GM19455 (cell line): Measurements from ENCODE around the gene IL17RE.
"Not testable (repeated sequence)": the region's sequence is repeated elsewhere in the genome, so short reads cannot be mapped to it uniquely, and the experiment has no call there.

Source experiments
- ATAC-seq: cut with Tn5 transposase; IDR thresholded peaks from one replicate; pipeline ENCODE4 v1.9.1; 2021; ENCODE audit not compliant: unreplicated experiment

Gene IL17RE, protein sequence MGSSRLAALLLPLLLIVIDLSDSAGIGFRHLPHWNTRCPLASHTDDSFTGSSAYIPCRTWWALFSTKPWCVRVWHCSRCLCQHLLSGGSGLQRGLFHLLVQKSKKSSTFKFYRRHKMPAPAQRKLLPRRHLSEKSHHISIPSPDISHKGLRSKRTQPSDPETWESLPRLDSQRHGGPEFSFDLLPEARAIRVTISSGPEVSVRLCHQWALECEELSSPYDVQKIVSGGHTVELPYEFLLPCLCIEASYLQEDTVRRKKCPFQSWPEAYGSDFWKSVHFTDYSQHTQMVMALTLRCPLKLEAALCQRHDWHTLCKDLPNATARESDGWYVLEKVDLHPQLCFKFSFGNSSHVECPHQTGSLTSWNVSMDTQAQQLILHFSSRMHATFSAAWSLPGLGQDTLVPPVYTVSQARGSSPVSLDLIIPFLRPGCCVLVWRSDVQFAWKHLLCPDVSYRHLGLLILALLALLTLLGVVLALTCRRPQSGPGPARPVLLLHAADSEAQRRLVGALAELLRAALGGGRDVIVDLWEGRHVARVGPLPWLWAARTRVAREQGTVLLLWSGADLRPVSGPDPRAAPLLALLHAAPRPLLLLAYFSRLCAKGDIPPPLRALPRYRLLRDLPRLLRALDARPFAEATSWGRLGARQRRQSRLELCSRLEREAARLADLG

DNA sequence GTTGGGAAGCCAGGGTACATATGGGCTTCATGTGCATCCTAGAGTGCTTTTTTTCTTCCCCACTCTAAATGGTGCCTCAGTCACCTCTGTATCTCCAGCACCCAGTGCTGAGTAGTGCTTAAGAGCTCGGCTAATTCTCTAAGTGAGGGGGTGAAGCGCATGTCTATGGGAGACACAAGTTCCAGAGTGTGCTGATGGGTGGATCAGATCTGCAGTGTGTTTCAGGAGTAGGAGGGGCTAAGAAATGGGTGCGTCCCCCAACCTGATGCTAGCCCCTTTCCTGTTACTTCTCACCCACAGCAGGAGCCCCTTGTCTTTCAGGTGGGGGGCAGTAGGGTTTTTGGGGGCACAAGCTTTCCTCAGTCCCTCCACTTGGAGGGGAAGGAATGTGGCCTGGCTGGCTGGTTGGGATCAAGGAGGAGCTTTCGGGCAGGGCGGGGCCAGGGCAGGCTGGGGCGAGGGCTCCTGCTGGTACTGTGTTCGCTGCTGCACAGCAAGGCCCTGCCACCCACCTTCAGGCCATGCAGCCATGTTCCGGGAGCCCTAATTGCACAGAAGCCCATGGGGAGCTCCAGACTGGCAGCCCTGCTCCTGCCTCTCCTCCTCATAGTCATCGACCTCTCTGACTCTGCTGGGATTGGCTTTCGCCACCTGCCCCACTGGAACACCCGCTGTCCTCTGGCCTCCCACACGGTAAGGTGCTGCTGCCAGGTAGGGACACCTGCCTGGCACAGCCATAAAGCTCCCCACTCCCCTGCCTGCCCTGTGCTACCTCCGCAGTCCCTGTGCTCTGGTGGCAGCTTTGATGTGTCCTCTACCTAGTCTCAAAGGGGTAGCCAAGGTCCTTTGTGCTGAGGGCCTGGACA, at the start of gene IL17RE:
Gene IL17RE, plus strand, starts transcription at position 477 of the 866 bp plus-strand sequence. Its CDS starts 85 bp downstream, at position 562.
- ATAC-seq, result no peak

DNA sequence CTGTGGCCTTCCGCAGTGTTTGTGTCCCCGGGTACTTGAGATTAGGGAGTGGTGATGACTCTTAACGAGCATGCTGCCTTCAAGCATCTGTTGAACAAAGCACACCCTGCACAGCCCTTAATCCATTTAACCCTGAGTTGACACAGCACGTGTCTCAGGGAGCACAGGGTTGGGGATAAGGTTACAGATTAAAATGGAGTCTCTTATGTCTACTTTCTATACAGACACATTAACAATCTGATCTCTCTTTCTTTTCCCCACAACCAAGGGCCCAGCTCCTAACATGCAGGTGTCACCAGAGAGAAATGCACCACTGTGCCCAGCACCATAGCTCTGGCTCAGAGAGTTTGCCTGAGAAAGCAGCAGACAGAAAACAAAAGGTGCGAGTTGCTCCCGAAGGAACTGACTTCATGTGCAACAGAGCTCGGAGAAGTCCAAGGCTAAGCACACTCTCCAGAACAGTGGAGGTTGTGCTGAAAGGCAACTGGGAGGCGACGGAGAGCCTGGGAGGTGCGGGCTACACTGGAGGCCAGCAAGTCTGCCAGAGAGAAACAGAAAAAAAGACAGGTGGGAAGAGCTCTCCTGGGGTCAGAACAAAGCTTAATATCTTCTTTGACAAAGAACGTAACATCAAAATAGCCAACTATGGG, 48.2 kb upstream of the IL17RE start:
- not testable (repeated sequence) for ATAC-seq

DNA sequence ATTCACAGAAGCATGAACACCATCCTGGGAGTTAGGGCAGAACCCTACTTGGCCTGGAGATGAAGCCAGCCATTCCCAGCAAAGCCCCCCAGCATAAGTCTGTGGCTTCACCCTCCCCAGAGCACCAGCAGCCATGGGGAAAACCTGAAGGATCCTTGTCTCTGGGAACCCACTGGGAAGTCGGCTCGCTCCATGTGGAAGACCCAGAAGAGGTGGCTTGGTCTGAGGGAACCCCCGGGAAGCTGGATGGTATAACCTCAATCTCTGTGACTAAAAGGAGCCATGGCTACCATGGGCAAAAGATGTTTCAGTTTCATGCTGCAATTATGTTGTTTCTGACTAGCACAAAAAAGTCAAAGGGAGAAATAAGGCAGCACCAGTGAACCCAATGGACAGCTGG, 47.1 kb upstream of the IL17RE start:
- no peak for ATAC-seq

DNA sequence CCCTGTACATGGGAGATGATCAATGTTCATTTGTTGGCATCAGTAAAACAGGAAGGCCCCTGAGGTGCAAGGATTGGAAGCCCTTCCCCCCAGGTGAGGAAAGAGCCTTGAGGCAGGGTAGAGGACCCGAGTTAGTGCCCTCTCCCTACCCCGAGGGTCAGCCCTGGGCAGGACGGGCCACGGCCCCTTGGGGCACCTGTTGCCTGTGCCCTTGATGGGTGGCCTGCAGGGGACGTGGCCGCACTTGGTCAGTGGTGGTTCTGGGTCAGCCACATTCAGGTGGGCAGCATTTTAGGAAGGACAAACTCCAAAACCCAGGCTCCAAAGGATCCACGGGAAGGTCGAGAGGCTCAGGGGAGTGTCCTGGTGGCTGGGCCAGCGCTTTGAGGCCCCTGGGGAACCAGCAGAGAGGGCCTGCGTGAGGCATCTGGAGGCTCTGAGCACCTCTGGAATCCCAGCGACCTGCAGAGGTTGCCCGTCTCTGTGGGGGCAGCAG, 43.1 kb upstream of the IL17RE start:
- ATAC-seq, result no peak

DNA sequence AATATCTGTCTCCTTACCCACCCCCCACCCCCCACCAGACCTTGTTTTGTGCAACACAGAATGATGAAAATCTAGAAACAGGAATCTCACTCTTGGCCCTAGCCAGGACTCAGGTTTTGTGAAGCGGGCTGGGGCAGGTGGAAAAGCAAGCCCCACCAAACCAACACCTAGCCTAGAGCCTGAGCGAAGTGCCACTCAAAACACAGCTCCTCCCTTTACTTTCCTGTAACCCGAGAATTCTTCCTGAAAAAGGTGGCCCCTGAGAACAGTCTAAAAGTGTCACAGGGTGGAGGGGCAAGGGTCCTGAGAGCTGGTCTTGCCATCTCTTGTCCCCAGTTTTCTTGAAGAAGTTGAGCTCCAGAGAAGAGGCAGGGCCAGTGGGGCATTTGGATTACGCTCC, 41.4 kb upstream of the IL17RE start:
- no peak for ATAC-seq

DNA sequence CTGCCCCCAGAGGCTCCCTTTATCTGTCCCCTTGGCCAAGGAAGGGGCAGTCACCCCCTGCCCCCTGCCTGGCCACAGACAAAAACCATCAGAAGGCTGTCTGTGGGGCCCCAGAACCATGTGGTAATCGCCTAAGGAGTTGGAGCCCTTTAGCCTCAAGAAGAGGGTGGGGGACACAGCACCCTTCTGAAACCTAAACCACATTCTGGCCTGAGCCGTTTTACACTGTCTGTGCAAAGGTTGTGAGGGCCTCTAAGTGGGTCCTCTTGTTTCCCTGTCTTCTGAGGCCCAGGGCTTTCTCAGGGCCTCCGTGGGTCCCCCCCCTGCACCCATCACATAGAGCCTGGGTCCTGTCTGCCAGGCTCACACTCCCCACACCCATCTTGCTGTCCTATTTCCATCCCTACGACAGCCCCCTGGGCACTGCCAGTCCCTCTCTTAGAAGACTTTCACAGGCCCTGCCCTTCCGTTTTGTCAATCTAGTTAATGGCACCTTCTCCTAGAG, 41.0 kb upstream of the IL17RE start:
- no peak for ATAC-seq

DNA sequence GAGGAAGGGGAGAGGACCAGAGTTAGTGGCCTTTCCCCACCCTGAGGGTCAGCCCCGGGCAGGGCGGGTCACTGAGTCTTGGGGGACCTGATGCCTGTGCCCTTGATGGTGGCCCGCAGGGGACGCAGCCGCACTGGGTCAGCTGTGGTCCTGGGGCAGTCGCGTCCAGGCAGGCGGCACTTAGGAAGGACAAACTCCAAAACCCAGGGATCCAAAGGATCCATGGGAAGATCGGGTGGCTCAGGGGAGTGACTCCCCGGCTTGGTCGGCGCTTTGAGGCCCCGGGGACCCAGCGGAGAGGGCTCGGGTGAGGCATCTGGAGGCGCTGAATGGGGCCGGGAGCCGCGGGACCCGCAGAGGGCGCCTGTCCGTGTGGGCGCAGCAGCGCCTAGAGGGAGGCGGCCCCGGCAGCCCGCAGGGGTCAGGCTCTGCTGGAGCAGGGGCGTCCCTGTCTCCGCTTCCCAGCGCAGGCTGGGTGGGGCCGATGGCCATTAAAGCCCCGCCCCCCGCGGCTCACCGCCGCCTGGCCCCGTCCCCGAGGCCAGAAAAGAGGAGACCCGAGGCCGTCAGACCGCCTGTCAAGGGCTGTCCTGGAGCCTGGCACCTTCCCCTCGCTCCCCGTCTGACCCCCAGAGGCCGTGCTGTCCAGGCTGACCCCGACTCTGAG, 40.1 kb upstream of the IL17RE start:
- no peak for ATAC-seq

DNA sequence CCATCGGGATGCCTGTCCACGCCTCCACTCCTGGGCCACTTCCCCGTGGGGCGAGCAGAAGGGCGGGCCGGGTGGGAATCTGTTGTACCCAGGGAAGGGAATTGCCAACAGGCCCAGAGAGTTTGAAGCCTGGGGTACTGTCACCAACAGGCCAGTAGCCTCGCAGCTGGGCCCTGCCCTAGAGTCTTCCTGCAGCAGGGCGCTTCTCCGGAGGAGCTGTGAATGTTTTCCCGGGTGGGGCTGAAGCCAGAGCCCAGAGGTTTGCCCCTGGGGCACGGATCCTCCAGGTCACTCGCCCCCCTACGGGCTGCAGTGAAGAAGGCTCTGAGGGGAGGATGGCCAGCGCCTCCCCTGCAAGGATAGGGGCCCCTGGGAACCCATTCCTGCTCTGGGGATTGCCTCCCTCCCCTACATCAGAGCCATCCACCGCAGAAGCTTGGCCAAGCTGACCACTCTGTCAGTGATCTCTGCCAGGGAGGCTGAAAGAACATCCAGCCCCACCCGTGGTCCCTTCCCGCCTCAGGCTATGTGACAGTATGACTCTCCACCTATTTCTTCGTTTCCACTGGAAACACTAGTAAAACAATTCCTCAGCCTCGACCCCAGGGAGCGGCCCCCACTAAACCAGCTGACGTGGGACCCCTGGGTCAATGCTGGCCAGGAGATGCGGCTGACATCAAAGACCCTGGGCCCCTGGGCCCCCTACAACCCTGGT, 39.4 kb upstream of the IL17RE start:
- ATAC-seq, result no peak

DNA sequence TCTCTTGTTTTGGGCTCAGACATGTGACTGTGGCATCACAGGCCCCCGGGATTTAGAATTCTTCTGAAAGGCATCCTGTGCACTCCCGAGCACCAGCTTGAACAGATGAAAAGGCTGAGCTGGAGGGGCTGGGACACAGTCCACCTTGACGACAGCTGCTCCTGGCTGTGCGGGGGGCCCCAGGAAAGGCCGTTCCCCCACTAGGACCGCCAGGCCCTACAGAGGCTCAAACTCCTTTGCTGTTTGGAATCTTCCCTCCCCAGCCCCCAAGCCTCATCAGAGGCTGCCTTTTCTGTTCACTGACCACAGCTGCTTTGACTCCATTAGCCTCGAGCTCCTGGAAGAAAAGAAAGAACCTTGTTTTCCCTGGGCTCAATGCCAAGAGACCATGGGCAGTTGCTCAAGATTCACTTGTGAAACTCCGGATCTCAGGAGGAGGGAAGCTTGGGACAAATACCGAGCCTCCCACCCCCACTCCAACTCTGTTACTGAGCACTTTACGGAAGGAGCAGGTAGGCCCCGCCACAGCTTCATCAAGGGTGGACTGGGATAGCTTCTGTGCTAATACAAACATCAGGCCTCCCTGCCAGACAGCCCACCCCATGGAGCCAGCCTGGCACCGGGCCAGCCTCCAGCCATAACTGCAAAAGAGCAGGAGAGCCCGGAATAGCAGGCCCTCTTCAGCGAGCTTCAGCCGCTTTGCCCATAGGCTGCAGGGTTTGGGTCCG, 38.3 kb upstream of the IL17RE start:
- no peak for ATAC-seq

DNA sequence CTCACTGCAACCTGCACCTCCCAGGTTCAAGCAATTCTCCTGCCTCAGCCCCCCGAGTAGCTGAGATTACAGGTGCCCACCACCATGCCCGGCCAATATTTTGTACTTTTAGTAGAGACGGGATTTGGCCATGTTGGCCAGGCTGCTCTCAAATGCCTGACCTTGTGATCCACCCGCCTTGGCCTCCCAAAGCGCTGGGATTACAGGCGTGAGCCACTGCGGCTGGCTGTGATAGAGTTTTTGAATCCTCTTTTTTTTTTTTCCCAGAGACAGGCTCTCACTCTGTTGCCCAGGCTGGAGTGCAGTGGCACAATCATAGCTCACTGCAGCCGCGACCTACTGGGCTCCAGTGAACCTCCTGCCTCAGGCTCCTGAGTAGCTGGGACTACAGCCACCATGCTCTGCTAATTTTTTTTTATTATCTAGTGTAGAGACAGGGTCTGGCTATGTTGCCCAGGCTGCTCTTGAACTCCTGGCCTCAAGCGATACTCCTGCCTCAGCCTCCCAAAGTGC, 37.5 kb upstream of the IL17RE start:
- ATAC-seq, result not testable (repeated sequence)

DNA sequence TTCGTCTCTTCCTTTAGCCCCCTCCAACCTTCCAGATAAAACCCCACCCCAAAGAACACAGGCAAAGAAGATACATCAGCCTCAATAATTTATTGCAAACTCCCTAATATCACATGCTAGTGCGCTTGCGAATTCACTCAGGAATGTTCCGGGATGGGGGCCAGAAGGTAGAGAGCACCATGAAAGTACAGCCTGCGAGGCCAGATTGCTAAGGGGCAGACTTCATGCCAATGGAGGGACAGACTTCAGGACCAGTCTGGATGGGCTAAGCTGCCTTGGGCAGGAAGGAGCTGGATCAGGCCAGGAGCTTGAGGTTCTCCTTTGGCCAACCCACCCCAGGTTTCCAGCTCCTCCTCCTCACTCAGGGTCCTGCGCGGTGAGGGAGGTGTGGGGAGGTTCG, 36.0 kb upstream of the IL17RE start:
- ATAC-seq, result no peak

DNA sequence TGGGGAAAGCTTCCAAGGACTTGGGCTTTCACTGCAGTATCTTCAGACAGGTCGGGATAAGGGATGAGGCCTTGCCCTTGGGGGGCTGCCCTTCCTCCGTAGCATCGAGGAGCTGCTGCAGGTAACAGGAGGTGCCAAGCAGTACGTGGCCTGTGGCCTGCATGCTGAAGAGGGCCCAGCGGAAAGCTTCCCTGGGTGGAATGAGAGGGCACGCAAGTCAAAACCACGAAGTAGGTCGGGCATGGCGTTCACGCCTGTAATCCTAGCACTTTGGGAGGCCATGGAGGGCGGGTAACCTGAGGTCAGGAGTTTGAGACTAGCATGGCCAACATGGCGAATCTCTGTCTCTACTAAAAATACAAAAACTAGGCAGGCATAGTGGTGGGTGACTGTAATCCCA, 35.5 kb upstream of the IL17RE start:
- no peak for ATAC-seq

DNA sequence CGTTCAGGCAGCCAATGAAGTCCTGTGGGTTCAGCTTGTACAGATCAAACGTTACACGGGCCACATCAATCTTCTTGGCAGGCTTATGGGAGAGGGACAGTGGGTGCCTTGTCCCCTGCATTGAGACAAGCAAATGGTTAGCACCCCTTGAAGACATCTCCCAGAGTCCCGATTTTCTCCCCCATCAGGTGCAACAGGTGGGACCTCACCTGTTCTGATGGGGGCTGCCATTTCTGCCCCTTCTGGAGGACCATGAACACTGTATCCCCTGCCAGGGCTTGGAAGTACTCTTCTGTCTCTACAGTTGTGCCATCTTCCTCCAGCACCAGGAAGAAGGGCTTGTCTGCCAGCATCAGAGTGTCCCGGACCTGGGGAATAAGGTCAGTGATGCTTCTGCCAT, 32.7 kb upstream of the IL17RE start:
- no peak for ATAC-seq

DNA sequence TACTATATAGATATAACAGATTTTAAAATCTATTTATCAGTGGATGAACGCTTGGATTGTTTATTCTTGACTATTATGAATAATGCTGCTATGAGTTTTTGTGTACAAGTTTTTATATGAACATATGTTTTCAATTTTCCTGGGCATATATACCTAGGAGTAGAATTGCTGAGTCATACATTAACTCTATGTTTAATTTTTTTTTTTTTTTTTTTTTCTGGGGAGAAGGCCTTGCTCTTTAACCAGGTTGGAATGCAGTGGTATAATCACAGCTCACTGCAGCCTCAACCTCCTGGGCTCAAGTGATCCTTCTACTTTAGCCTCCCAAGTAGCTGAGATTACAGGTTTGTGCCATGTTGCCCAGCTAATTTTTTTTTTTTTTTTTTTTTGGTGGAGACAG, 31.7 kb upstream of the IL17RE start:
- ATAC-seq, result no peak

DNA sequence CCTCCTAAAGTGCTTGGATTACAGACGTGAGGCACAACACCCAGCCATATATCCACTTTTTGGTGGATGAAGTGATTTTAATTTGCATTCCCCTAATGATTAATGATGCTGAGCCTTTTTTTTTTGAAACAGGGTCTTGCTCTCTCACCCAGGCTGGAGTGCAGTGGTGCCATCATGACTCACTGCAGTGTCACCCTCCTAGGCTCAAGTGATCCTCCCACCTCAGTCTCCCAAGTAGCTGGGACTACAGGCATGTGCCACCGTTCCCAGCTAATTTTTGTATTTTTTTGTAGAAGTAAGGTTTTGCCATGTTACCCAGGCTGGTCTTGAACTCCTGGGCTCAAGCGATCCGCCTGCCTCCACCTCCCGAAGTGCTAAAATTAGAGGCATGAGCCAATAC, 30.6 kb upstream of the IL17RE start:
- ATAC-seq, result not testable (repeated sequence)

DNA sequence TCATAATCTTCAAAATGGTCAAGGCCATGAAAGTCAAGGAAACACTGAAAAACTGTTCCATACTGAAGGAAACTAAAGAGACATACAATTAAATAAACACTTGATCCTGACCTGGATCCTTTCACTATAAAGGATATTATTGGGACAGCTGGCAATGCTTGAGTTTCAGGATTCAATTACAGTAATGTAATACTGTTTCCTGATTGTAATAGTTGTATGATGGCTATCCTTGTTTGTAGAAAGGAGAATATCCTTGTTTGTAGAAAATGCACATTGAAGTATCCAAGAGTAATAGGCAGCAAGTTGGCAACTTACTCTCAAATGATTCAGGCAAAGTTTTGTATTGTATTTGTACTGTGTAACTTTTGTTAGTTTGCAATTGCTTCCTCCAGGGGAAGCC, 27.2 kb upstream of the IL17RE start:
- no peak for ATAC-seq

DNA sequence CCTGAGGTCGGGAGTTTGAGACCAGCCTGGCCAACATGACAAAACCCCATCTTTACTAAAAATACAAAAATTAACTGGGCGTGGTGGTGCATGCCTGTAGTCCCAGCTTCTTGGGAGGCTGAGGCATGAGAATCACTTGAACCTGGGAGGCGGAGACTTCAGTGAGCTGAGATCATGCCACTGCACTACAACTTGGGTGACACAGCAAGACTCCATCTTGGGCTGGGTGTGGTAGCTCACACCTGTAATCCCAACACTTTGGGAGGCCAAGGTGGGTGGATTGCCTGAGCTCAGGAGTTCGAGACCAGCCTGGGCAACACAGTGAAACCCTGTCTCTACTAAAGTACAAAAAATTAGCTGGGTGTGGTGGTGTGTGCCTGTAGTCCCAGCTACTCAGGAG, 26.4 kb upstream of the IL17RE start:
- ATAC-seq, result not testable (repeated sequence)

DNA sequence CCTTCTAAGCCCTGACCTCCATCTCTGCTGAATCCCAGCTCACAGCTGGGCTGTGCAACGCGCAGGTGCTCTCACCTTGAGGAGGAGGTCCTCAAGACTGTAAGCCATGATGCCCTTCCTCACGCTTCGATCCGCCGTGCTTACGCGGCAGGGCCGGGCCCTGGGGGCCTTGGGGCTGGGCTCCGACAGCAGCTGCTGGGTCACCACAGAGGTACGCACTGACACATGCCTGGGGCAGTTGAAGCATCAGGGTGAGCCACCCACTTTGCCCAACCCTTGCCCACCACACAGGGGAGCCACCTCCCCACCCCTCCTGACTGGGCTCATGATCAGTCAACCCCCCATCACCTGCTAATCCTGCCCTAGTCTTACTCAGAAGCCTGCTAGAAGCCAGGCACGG, 25.7 kb upstream of the IL17RE start:
- no peak for ATAC-seq

DNA sequence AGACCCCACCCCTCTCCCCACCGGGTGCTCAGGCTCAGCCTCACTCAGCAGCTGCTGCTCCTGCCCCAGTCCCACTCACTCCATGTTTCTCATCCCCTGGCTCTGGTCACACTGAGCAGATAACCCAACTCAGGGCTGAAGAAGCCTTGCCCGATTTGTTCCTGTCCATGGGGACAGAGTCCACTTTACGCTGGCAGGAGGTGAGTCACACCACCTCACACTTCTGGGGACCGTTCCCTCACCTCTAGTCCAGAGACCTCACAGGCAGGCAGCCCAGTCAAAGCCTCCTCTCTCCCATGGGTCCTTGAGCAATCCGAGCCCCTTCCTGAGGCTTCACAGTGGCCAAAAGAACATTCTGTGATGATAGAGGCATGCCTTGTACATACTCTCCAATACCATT, 23.9 kb upstream of the IL17RE start:
- ATAC-seq, result no peak
